ENCODE measurements around the gene CPSF3. TPM values are rescaled to one million over a fixed set of nuclear protein-coding genes. Genes with fewer than 3 reads are reported as not detected.

Gene CPSF3
- total and polyA plus RNA-seq, 12 donors, result 20.9 to 58.3 (median 32.5) TPM

- Histone ChIP-seq H3K27me3 (no peaks in the 10 kb centered on the region), H3K36me3 (replicated peaks in 1 of 2) (peaks cover 0 to 90% of the 10 kb centered on the region in 2 donors), H3K27ac (no peak overlapping the region), H3K9me3 (replicated peaks in 1 of 3) (no peaks in the 10 kb centered on the region), H3K4me3 (no peak overlapping the region), H3K4me1 (replicated peaks in 1 of 2) (peaks cover 0 to 5% of the 10 kb centered on the region in 2 donors)
- TF ChIP-seq POLR2A (IDR thresholded peaks at IDR 0.05) (no peak), CTCF (IDR thresholded peaks at IDR 0.05) (no peak)
- WGBS, 4 donors, result 69 to 75% (median 72%) methylated on average over 2 of the region's 2 CpGs
- DNase-seq, result no peak
- intact Hi-C loops (cut with DNase I), result no loop called here
Observed at GRCh38 chr2:9492927-9493326, 69.5 kb downstream of the CPSF3 start.

GRCh38 chr2:9493478-9493877 lies 70.0 kb downstream of the CPSF3 start:
- no peak overlapping the region for H3K27ac ChIP-seq
- WGBS, 4 donors, result 84 to 90% (median 87%) methylated on average over 3 of the region's 3 CpGs
- no peaks in the 10 kb centered on the region for H3K9me3 ChIP-seq (replicated peaks in 1 of 3)
- no peak overlapping the region for H3K4me3 ChIP-seq
- TF ChIP-seq CTCF (IDR thresholded peaks at IDR 0.05) (no peak), POLR2A (IDR thresholded peaks at IDR 0.05) (no peak)
- peaks cover 0 to 5% of the 10 kb centered on the region in 2 donors for H3K4me1 ChIP-seq (replicated peaks in 1 of 2)
- intact Hi-C loops (cut with DNase I), result no loop called here
- DNase-seq, result no peak
- H3K27me3 ChIP-seq, result no peaks in the 10 kb centered on the region
- peaks cover 0 to 85% of the 10 kb centered on the region in 2 donors for H3K36me3 ChIP-seq (replicated peaks in 1 of 2)

DNA sequence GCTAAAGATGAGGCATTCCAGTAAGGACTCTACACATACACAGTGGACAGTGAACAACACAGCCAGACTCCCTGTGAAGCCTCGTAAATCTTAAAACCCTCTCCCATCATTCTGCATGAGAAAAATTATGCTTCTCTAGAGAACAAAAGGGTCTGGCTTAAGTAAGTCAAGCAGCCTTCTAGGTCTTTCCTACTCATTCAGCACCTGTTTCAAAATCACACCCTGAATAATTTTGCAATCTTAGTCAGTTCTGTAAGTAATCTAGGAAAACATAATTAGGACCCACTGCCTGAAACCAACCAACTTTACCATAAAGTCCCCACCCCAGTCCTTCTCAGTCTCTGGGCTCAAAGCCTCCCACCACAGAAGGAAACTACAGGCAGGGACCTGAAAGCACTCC lies 70.6 kb downstream of the CPSF3 start:
- H3K36me3 ChIP-seq (replicated peaks in 1 of 2), result peaks cover 0 to 79% of the 10 kb centered on the region in 2 donors
- H3K4me3 ChIP-seq, result no peak overlapping the region
- H3K27ac ChIP-seq, result no peak overlapping the region
- no peak for DNase-seq
- H3K9me3 ChIP-seq (replicated peaks in 1 of 3), result no peaks in the 10 kb centered on the region
- 90 to 93% (median 90%) methylated on average over 1 of the region's 1 CpG for WGBS, 4 donors
- H3K27me3 ChIP-seq, result no peaks in the 10 kb centered on the region
- no peaks in the 10 kb centered on the region for H3K4me1 ChIP-seq (replicated peaks in 1 of 2)
- TF ChIP-seq POLR2A (IDR thresholded peaks at IDR 0.05) (no peak), CTCF (IDR thresholded peaks at IDR 0.05) (no peak)
- intact Hi-C loops (cut with DNase I), result no loop called here

GRCh38 chr2:9497017-9497416 lies 73.6 kb downstream of the CPSF3 start:
- WGBS, 4 donors, result 82 to 97% (median 94%) methylated on average over 4 of the region's 4 CpGs
- Histone ChIP-seq H3K27ac (no peak overlapping the region), H3K4me3 (no peak overlapping the region), H3K36me3 (replicated peaks in 1 of 2) (peaks cover 0 to 53% of the 10 kb centered on the region in 2 donors), H3K27me3 (no peaks in the 10 kb centered on the region), H3K9me3 (replicated peaks in 1 of 3) (no peaks in the 10 kb centered on the region), H3K4me1 (replicated peaks in 1 of 2) (no peaks in the 10 kb centered on the region)
- DNase-seq, result no peak
- intact Hi-C loops (cut with DNase I), result no loop called here
- TF ChIP-seq CTCF (IDR thresholded peaks at IDR 0.05) (no peak), POLR2A (IDR thresholded peaks at IDR 0.05) (no peak)
